Spinal cord (tissue), 10 donors: ENCODE results near the gene FAM193A. TPM values are rescaled to one million over a fixed set of nuclear protein-coding genes. Genes with fewer than 3 reads are reported as not detected.
"Not testable (repeated sequence)": the region's sequence is repeated elsewhere in the genome, so short reads cannot be mapped to it uniquely, and the experiment has no call there.

ENCODE experiments used
- DNase-seq, 6 donors: peaks; one replicate each; pipeline versions ENCODE4 v3.0.0 to v3.0.0-alpha.2; 2013 to 2015; ENCODE audit warnings: low spot score in 6 of 6, low read depth in 4 of 6
- H3K27ac ChIP-seq: one replicate; pipeline ENCODE4 v1.5.1; 2013; ENCODE audit warnings: low read depth, low read length, control low read depth
- H3K27me3 ChIP-seq: one replicate; pipeline ENCODE4 v1.6.1; 2013; ENCODE audit warnings: low read length; ENCODE audit not compliant: control insufficient read depth, insufficient read depth
- H3K36me3 ChIP-seq: one replicate; pipeline ENCODE4 v1.6.1; 2013; ENCODE audit warnings: low read length; ENCODE audit not compliant: control insufficient read depth, insufficient read depth
- H3K4me1 ChIP-seq: one replicate; pipeline ENCODE4 v1.6.1; 2013; ENCODE audit warnings: low read length; ENCODE audit not compliant: control insufficient read depth, insufficient read depth
- H3K4me3 ChIP-seq: one replicate; pipeline ENCODE4 v1.5.1; 2013; ENCODE audit warnings: low read depth, low read length, control low read depth
- H3K9me3 ChIP-seq: one replicate; pipeline ENCODE4 v1.6.1; 2013; ENCODE audit warnings: low read length; ENCODE audit not compliant: control insufficient read depth, insufficient read depth
- WGBS: methylation state at CpG from one replicate; pipeline ENCODE4 v1.1.5; 2013; ENCODE audit warnings: missing lambda C conversion rate; ENCODE audit not compliant: insufficient coverage; 5-methylcytosine and 5-hydroxymethylcytosine counted together
- polyA plus RNA-seq, 2 donors: library from polyadenylated mRNA; unstranded; fragments of 120-200 nt; gene quantifications; one replicate each; pipeline ENCODE4 v1.2.1, GENCODE V29; 2013; ENCODE audit not compliant: insufficient read length in 2 of 2
- total RNA-seq, 2 donors: library from RNA; depleted of rRNA in 1 of 2; stranded (reverse); fragments of 120-200 nt in 1 of 2; fragments of >200 nt in 1 of 2; gene quantifications; one replicate each; pipeline versions ENCODE4 v1.2.3 to v1.2.4, GENCODE V29; 2013 to 2014
- donor health status: healthy.

Gene FAM193A
- total and polyA plus RNA-seq, 4 donors = 16.2 to 35.1 (median 28.9) TPM

- not testable (repeated sequence) for H3K27ac ChIP-seq, H3K4me1 ChIP-seq, H3K9me3 ChIP-seq, DNase-seq, H3K4me3 ChIP-seq, H3K27me3 ChIP-seq
- WGBS = 84% methylated on average over 10 of the region's 11 CpGs
- H3K36me3 ChIP-seq = peaks cover 57% of the 10 kb centered on the region
These were observed 21.5 kb upstream of the FAM193A start for GRCh38 chr4:2514944-2515343.

DNA sequence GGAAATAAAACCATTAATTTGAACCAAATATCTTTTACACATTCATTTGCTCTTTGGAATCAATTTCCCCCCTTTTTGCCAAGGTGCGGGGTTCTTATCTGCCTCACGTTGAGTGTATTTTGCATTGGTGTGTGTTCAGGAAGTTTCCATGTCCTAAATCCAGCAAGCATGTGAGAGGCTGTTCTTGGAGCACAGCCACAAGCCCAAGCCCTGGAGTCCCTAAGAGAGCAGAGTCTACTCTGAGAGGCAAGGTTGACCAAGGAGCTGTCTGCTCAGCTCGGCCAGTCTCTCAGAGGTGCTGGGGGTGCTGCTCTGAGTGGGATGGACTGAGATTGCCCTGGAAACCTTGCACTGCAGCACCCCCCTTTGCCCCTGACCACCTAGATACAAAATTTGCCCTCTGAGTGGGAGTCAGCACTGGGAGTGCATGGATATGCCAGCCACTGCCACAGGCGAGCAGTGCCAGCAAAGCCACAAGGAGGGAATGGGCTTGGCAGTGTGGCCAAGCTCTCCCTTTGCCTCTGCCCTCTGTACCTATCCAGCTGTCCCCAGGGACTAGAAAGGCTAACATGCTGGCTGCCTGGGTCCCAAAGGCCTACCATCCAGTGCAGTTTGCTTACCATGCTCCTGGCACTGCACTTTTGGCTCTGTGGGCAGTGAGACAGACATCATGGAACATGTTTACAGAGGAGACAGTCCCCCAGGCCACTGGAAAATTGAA lies 20.5 kb upstream of the FAM193A start:
- no peak for DNase-seq
- H3K4me1 ChIP-seq = no peaks in the 10 kb centered on the region
- H3K4me3 ChIP-seq = no peak overlapping the region
- 64% methylated on average over 2 of the region's 4 CpGs for WGBS
- H3K9me3 ChIP-seq = no peaks in the 10 kb centered on the region
- no peaks in the 10 kb centered on the region for H3K27me3 ChIP-seq
- H3K27ac ChIP-seq = no peak overlapping the region
- H3K36me3 ChIP-seq = peaks cover 46% of the 10 kb centered on the region

GRCh38 chr4:2516635-2517034 lies 19.8 kb upstream of the FAM193A start:
- Histone ChIP-seq H3K4me1 (no peaks in the 10 kb centered on the region), H3K36me3 (peaks cover 45% of the 10 kb centered on the region), H3K27ac (no peak overlapping the region), H3K27me3 (no peaks in the 10 kb centered on the region), H3K4me3 (no peak overlapping the region), H3K9me3 (no peaks in the 10 kb centered on the region)
- 100% methylated on average over 1 of the region's 2 CpGs for WGBS
- DNase-seq = no peak

GRCh38 chr4:2526559-2526958 lies 9.9 kb upstream of the FAM193A start:
- Histone ChIP-seq H3K9me3 (no peaks in the 10 kb centered on the region), H3K4me1 (no peaks in the 10 kb centered on the region), H3K36me3 (no peaks in the 10 kb centered on the region), H3K4me3 (no peak overlapping the region), H3K27ac (no peak overlapping the region), H3K27me3 (no peaks in the 10 kb centered on the region)
- 100% methylated on average over 3 of the region's 9 CpGs for WGBS
- no peak for DNase-seq

GRCh38 chr4:2534904-2535375 lies 1.5 kb upstream of the FAM193A start:
- peak in 2 of 6 donors; percentile 0 to 6 for DNase-seq
- H3K27me3 ChIP-seq = no peaks in the 10 kb centered on the region
- H3K4me1 ChIP-seq = peaks cover 26% of the 10 kb centered on the region
- peak overlapping the region; percentile 94 for H3K27ac ChIP-seq
- H3K4me3 ChIP-seq = peak overlapping the region; percentile 62
- H3K9me3 ChIP-seq = no peaks in the 10 kb centered on the region
- WGBS = 58% methylated on average over 4 of the region's 5 CpGs
- peaks cover 4% of the 10 kb centered on the region for H3K36me3 ChIP-seq

GRCh38 chr4:2535376-2536192 lies 863 bp upstream of the FAM193A start:
- H3K9me3 ChIP-seq = no peaks in the 10 kb centered on the region
- peaks cover 5% of the 10 kb centered on the region for H3K36me3 ChIP-seq
- H3K27ac ChIP-seq = peak overlapping the region; percentile 94
- WGBS = under 1% methylated on average over 77 of the region's 77 CpGs
- H3K27me3 ChIP-seq = no peaks in the 10 kb centered on the region
- peak; percentile 24 to 83 (median 32) for DNase-seq
- H3K4me3 ChIP-seq = peak overlapping the region; percentile 62
- H3K4me1 ChIP-seq = peaks cover 26% of the 10 kb centered on the region

DNA sequence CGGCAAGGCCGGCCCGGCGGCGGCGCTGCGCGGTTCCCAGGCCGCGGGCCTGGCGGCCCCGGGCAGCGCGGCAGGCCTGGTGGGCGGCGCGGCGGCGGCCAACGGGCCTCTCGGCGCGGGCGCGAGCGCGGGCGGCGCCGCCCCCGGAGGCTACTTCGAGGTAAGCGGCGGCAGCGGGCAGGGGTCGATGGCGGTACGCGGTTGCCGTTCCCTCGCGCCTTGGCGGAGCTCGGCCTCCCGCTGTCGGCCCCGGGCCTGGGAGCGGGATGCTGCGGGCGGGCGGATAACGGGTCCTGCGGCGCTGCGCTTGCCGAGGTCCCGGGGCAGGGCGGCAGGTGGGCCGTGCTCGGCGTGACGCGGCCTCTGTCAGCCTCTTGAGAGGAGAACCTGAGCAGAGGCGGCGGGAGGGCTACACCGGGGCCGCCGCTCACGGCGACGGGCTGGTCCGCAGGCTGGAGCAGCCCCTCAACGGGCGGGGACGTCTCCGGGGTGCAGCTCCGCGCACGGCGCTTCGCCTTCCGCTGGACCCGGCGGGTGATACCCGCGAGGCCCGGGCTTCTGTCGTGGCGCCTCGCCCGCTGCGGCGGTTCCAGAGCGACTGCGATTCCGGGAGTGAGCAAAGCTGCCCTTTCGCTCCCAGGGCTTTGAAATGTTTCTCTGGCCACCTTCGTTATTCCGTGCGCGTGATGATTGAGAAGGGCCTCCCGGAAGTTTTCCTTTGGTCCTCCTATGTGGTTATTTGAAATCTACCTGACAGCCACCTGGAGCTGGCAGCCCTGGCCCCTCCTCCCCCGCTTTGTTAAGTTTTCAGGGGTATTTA lies 774 bp downstream of the FAM193A start:
- no peaks in the 10 kb centered on the region for H3K27me3 ChIP-seq
- H3K36me3 ChIP-seq = peaks cover 5% of the 10 kb centered on the region
- H3K4me3 ChIP-seq = peak overlapping the region; percentile 62
- no peaks in the 10 kb centered on the region for H3K9me3 ChIP-seq
- H3K4me1 ChIP-seq = peaks cover 26% of the 10 kb centered on the region
- peak; percentile 2 to 72 (median 14) for DNase-seq
- WGBS = under 1% methylated on average over 102 of the region's 103 CpGs
- H3K27ac ChIP-seq = peak overlapping the region; percentile 43

GRCh38 chr4:2543580-2544191 lies 7.2 kb downstream of the FAM193A start:
- H3K36me3 ChIP-seq, DNase-seq, H3K27me3 ChIP-seq, H3K27ac ChIP-seq, H3K4me1 ChIP-seq, H3K4me3 ChIP-seq, H3K9me3 ChIP-seq: not testable (repeated sequence)
- WGBS = 89% methylated on average over 1 of the region's 10 CpGs
